HG03060 (cell line): Measurements from ENCODE around the gene SPTBN1.
"Not testable (repeated sequence)": the region's sequence is repeated elsewhere in the genome, so short reads cannot be mapped to it uniquely, and the experiment has no call there.

Experiments
- ATAC-seq: cut with Tn5 transposase; IDR thresholded peaks from one replicate; pipeline ENCODE4 v1.9.1; 2021; ENCODE audit warnings: low read depth, moderate number of reproducible peaks; ENCODE audit not compliant: unreplicated experiment

SPTBN1 gene

GRCh38 chr2:54497763-54498680, 41.9 kb downstream of the SPTBN1 start:
- no peak for ATAC-seq

- no peak for ATAC-seq
These were observed 43.5 kb downstream of the SPTBN1 start for GRCh38 chr2:54499661-54500060.

- ATAC-seq, result no peak
These were observed 44.5 kb downstream of the SPTBN1 start for GRCh38 chr2:54500404-54501205.

- no peak for ATAC-seq
These were observed 46.6 kb downstream of the SPTBN1 start for GRCh38 chr2:54502731-54503130.

GRCh38 chr2:54503192-54503591, 47.1 kb downstream of the SPTBN1 start:
- ATAC-seq, result no peak

- ATAC-seq, result no peak
These were observed 47.7 kb downstream of the SPTBN1 start for GRCh38 chr2:54503828-54504227.

- ATAC-seq, result no peak
These were observed 48.7 kb downstream of the SPTBN1 start for GRCh38 chr2:54504866-54505265.

GRCh38 chr2:54508541-54508940, 52.4 kb downstream of the SPTBN1 start:
- ATAC-seq, result no peak

GRCh38 chr2:54509043-54509442, 52.9 kb downstream of the SPTBN1 start:
- ATAC-seq, result not testable (repeated sequence)

GRCh38 chr2:54510916-54511315, 54.8 kb downstream of the SPTBN1 start:
- no peak for ATAC-seq

- no peak for ATAC-seq
These were observed 56.1 kb downstream of the SPTBN1 start for GRCh38 chr2:54512183-54512582.

- ATAC-seq, result no peak
These were observed 56.7 kb downstream of the SPTBN1 start for GRCh38 chr2:54512663-54513362.

GRCh38 chr2:54513363-54513715, 57.2 kb downstream of the SPTBN1 start:
- no peak for ATAC-seq

- no peak for ATAC-seq
These were observed 58.9 kb downstream of the SPTBN1 start for GRCh38 chr2:54514822-54515569.

- no peak for ATAC-seq
These were observed 60.7 kb downstream of the SPTBN1 start for GRCh38 chr2:54516842-54517241.

GRCh38 chr2:54518016-54518415, 61.9 kb downstream of the SPTBN1 start:
- ATAC-seq, result not testable (repeated sequence)

- ATAC-seq, result no peak
These were observed 62.3 kb downstream of the SPTBN1 start for GRCh38 chr2:54518430-54518829.

- ATAC-seq, result no peak
These were observed 63.8 kb downstream of the SPTBN1 start for GRCh38 chr2:54519841-54520459.

GRCh38 chr2:54520687-54521086, 64.6 kb downstream of the SPTBN1 start:
- ATAC-seq, result no peak
